ENCODE data around the gene SNRPA.

Gene SNRPA

DNA sequence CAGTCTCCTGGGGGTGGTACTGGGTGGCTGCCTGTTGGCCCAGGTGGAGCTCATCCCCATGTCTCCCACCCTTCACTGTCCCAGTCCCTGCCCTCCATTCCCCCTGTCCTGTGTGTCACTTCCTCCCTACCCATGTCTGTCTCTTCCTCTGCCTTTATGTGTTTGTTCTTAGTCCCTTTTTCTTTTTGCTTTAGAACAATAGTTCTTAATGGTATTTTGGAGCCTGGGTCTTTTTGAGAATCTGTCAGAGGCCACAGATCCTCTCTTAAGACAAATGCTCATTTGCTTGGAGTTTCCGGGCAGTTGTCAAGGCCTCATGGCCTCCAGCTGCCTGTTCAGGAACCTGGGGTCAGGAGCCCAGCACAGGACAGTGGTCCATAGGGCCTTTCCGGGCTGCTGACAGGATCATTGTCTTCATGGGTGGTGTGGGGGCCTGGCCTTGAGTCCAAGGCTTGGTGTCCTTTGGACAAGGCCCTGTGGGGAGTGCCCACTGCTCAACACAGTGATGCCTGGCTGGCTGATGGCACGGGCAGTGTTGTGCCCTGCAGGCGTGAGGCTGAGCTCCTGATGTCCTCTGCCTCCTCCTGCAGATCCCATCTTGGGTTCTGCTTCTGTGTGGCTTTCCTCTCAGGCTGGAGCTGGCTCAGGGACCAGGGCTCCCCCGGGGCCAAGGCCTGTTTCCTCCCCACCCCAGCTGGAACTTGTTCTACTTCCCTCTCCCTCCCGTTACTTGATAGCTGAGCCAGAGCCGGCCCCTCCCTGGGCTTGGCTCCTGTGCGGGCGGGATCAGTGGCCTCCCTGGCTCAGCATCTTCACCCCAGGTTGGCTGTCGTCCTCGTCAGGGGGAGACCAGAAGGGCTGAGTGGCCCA lies 51.5 kb downstream of the SNRPA start:
- no peak for TF ChIP-seq EZH2phosphoT487 (conservative IDR thresholded peaks at IDR 0.05; ENCODE audit: low read length)
- TF ChIP-seq CTCF (IDR thresholded peaks at IDR 0.05; ENCODE audit: insufficient read depth, low read length, poor library complexity, severe bottlenecking), result no peak
- H3K9me2 ChIP-seq (replicated peaks; ENCODE audit: insufficient read depth, low read length), result no peaks in the 10 kb centered on the region
- no peaks in the 10 kb centered on the region for H4K20me1 ChIP-seq (ENCODE audit: low read depth, low read length)
- peak overlapping the region; percentile 60 for H3K27ac ChIP-seq (ENCODE audit: low read depth, low read length)
- peaks cover 12% of the 10 kb centered on the region for H3F3A ChIP-seq (ENCODE audit: insufficient read depth)
- H3K79me2 ChIP-seq (ENCODE audit: insufficient read depth, low read length), result peaks cover 71% of the 10 kb centered on the region
- no peaks in the 10 kb centered on the region for H3K27me3 ChIP-seq (ENCODE audit: low read length)
- H3K4me2 ChIP-seq (ENCODE audit: low read depth, low read length, poor library complexity, severe bottlenecking), result peak overlapping the region; percentile 83
- H3K9me3 ChIP-seq (ENCODE audit: insufficient read depth, low read length), result no peaks in the 10 kb centered on the region
- no peaks in the 10 kb centered on the region for H3K36me3 ChIP-seq (ENCODE audit: low read length)
- H3K4me3 ChIP-seq (ENCODE audit: insufficient read depth, low read length, poor library complexity, severe bottlenecking), result peak overlapping the region; percentile 8
- H3K9ac ChIP-seq (ENCODE audit: low read length), result peak overlapping the region; percentile 95
- H2AFZ ChIP-seq (ENCODE audit: low read depth, low read length, severe bottlenecking), result no peak overlapping the region

GRCh38 chr19:40803170-40803856 lies 52.3 kb downstream of the SNRPA start:
- peak overlapping the region; percentile 60 for H3K27ac ChIP-seq (ENCODE audit: low read depth, low read length)
- no peaks in the 10 kb centered on the region for H3K36me3 ChIP-seq (ENCODE audit: low read length)
- H3K27me3 ChIP-seq (ENCODE audit: low read length), result no peaks in the 10 kb centered on the region
- H3K79me2 ChIP-seq (ENCODE audit: insufficient read depth, low read length), result peaks cover 72% of the 10 kb centered on the region
- no peak for TF ChIP-seq CTCF (IDR thresholded peaks at IDR 0.05; ENCODE audit: insufficient read depth, low read length, poor library complexity, severe bottlenecking)
- no peak for TF ChIP-seq EZH2phosphoT487 (conservative IDR thresholded peaks at IDR 0.05; ENCODE audit: low read length)
- H3F3A ChIP-seq (ENCODE audit: insufficient read depth), result peaks cover 5% of the 10 kb centered on the region
- H3K4me3 ChIP-seq (ENCODE audit: insufficient read depth, low read length, poor library complexity, severe bottlenecking), result no peak overlapping the region
- H3K9ac ChIP-seq (ENCODE audit: low read length), result peak overlapping the region; percentile 95
- H3K4me2 ChIP-seq (ENCODE audit: low read depth, low read length, poor library complexity, severe bottlenecking), result peak overlapping the region; percentile 83
- H2AFZ ChIP-seq (ENCODE audit: low read depth, low read length, severe bottlenecking), result no peak overlapping the region
- H3K9me2 ChIP-seq (replicated peaks; ENCODE audit: insufficient read depth, low read length), result no peaks in the 10 kb centered on the region
- H3K9me3 ChIP-seq (ENCODE audit: insufficient read depth, low read length), result no peaks in the 10 kb centered on the region
- H4K20me1 ChIP-seq (ENCODE audit: low read depth, low read length), result no peaks in the 10 kb centered on the region

GRCh38 chr19:40803857-40804782 lies 53.1 kb downstream of the SNRPA start:
- Histone ChIP-seq H3K27me3 (ENCODE audit: low read length) (no peaks in the 10 kb centered on the region), H3K9ac (ENCODE audit: low read length) (peak overlapping the region; percentile 95), H3K4me2 (ENCODE audit: low read depth, low read length, poor library complexity, severe bottlenecking) (peak overlapping the region; percentile 83), H3F3A (ENCODE audit: insufficient read depth) (peaks cover 3% of the 10 kb centered on the region; the same call in 1 of the 2 replicates), H3K9me3 (ENCODE audit: insufficient read depth, low read length) (no peaks in the 10 kb centered on the region), H3K27ac (ENCODE audit: low read depth, low read length) (peak overlapping the region; percentile 60), H3K4me3 (ENCODE audit: insufficient read depth, low read length, poor library complexity, severe bottlenecking) (no peak overlapping the region), H3K9me2 (replicated peaks; ENCODE audit: insufficient read depth, low read length) (no peaks in the 10 kb centered on the region), H4K20me1 (ENCODE audit: low read depth, low read length) (no peaks in the 10 kb centered on the region), H3K79me2 (ENCODE audit: insufficient read depth, low read length) (peaks cover 72% of the 10 kb centered on the region), H3K36me3 (ENCODE audit: low read length) (no peaks in the 10 kb centered on the region), H2AFZ (ENCODE audit: low read depth, low read length, severe bottlenecking) (no peak overlapping the region)
- TF ChIP-seq EZH2phosphoT487 (conservative IDR thresholded peaks at IDR 0.05; ENCODE audit: low read length) (no peak), CTCF (IDR thresholded peaks at IDR 0.05; ENCODE audit: insufficient read depth, low read length, poor library complexity, severe bottlenecking) (no peak)
